ENCODE measurements around the gene POMGNT2.
A peak's percentile ranks its signal among the peaks of the same experiment; 100 is the strongest.

POMGNT2 gene

DNA sequence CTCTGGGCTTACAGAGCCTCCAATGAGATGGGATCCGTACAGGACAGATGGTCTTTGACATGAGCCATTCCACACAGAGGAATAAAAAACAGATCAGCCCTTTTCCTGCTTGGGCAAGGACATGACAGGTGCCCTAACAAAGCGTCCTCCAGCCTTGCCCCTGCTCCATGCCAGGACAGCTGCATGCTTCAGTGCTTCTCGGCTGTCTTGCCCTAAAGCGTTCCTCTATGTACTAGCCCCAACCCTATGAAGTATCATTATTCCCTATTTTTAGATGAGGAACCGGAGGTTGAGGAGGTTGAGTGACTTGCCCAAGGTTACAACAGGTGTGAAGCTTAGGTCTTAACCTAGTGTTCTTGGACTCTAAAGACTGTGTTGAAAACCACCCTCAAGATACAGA is 10.5 kb downstream of the POMGNT2 start:
- in situ Hi-C loops (cut with HindIII; ENCODE audit: low pct_unique_long_range_greater_than_20kb, low sequenced_read_pairs): no loop called here
- TF ChIP-seq JUND (IDR thresholded peaks at IDR 0.05; ENCODE audit: low read depth): no peak
- no peak for DNase-seq (ENCODE audit: low read depth in 1 of 2, low spot score in 1 of 2)

DNA sequence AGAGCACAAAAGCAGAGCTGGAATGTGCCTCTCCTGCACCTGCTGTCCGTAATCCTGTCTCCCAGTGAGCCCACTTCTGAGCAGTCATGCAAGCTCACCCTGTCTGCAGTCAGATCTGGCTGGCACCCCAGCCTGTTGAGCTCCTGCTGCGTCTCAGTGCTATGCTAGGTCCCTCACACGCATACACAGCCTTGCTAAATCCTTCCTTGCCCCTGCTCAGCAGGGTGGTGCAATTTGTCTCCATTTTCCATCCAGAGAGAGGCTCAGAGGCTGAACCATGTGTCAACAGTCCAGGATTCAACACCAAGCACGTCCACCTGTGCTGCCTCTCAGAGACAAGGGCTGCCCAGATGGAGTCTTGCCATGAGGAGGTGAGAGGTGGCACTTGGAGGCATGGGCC is 11.0 kb downstream of the POMGNT2 start:
- DNase-seq (ENCODE audit: low read depth in 1 of 2, low spot score in 1 of 2): no peak
- no peak for TF ChIP-seq JUND (IDR thresholded peaks at IDR 0.05; ENCODE audit: low read depth)
- in situ Hi-C loops (cut with HindIII; ENCODE audit: low pct_unique_long_range_greater_than_20kb, low sequenced_read_pairs): no loop called here

DNA sequence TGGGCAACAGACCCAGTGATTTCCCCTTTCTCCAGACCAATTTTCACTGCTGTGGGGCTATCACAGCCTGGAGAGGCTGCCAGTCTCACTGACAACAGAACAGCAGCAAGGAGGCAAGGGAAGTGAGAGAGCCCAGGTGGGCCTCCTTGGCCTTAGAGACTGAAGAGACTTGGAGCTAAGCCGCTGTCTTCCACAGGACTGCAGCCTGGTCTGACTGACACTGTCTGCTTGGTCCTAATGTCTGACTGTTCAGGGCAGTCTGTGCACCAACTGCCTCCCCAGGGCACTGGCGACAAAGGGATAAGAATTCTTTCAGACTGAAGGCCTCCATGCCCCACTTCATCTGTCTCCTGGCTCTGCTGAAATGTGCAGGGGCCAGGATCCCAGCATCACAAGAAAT is 11.5 kb downstream of the POMGNT2 start:
- in situ Hi-C loops (cut with HindIII; ENCODE audit: low pct_unique_long_range_greater_than_20kb, low sequenced_read_pairs): no loop called here
- no peak for DNase-seq (ENCODE audit: low read depth in 1 of 2, low spot score in 1 of 2)
- TF ChIP-seq JUND (IDR thresholded peaks at IDR 0.05; ENCODE audit: low read depth): no peak

DNA sequence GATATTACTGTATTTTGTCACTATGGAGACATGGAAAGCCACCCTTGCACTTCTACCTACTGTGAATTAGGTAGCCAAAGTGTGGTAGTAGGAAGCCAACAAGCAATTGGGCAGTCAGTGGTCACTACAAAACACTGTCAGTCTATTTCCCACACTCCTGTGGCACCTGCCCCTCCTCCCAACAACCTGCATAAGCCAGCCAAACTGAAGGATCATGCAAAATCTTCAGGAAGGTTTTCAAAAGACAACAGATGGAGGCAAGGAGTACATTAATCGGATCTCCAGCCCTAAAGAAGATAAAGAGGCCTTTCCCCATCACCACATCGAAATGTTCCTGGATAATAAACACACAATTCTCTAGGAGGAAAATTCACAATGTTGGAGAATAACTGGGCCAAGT is 11.9 kb downstream of the POMGNT2 start:
- TF ChIP-seq JUND (IDR thresholded peaks at IDR 0.05; ENCODE audit: low read depth): no peak
- no peak for DNase-seq (ENCODE audit: low read depth in 1 of 2, low spot score in 1 of 2)
- in situ Hi-C loops (cut with HindIII; ENCODE audit: low pct_unique_long_range_greater_than_20kb, low sequenced_read_pairs): no loop called here

- DNase-seq (ENCODE audit: low read depth in 1 of 2, low spot score in 1 of 2): no peak
- in situ Hi-C loops (cut with HindIII; ENCODE audit: low pct_unique_long_range_greater_than_20kb, low sequenced_read_pairs): no loop called here
- TF ChIP-seq JUND (IDR thresholded peaks at IDR 0.05; ENCODE audit: low read depth): no peak
Measured at GRCh38 chr3:43093006-43093405, 12.9 kb downstream of the POMGNT2 start.

GRCh38 chr3:43091481-43091880 is 14.4 kb downstream of the POMGNT2 start:
- no peak for DNase-seq (ENCODE audit: low read depth in 1 of 2, low spot score in 1 of 2)
- in situ Hi-C loops (cut with HindIII; ENCODE audit: low pct_unique_long_range_greater_than_20kb, low sequenced_read_pairs): no loop called here
- no peak for TF ChIP-seq JUND (IDR thresholded peaks at IDR 0.05; ENCODE audit: low read depth)

- in situ Hi-C loops (cut with HindIII; ENCODE audit: low pct_unique_long_range_greater_than_20kb, low sequenced_read_pairs): no loop called here
- TF ChIP-seq JUND (IDR thresholded peaks at IDR 0.05; ENCODE audit: low read depth): no peak
- DNase-seq (ENCODE audit: low read depth in 1 of 2, low spot score in 1 of 2): no peak
Measured at GRCh38 chr3:43090238-43090637, 15.6 kb downstream of the POMGNT2 start.

DNA sequence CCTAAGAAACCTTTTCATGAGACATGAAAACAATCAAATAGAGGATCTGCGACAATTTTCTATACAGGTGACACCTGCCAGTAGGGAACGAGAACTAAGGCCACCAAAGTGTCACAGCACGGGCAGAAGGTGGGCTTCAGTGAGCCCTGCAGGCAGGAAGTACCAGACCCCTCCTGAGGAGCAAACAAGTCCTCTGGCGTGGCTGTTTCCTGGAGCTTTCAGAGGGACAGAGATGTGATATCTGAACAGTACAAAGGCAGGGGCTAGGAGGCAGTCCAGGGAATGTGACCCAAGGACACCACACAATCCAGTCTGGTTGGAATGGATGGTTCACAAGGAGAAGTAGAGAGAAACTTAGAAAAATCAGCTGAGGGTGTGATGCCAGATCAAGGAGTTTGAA is 16.8 kb downstream of the POMGNT2 start:
- TF ChIP-seq JUND (IDR thresholded peaks at IDR 0.05; ENCODE audit: low read depth): no peak
- DNase-seq (ENCODE audit: low read depth in 1 of 2, low spot score in 1 of 2): no peak
- in situ Hi-C loops (cut with HindIII; ENCODE audit: low pct_unique_long_range_greater_than_20kb, low sequenced_read_pairs): no loop called here

- peak; percentile 38 to 71 for DNase-seq (ENCODE audit: low read depth in 1 of 2, low spot score in 1 of 2)
- TF ChIP-seq JUND (IDR thresholded peaks at IDR 0.05; ENCODE audit: low read depth): no peak
- in situ Hi-C loops (cut with HindIII; ENCODE audit: low pct_unique_long_range_greater_than_20kb, low sequenced_read_pairs): no loop called here
Measured at GRCh38 chr3:43087249-43087776, 18.6 kb downstream of the POMGNT2 start.

DNA sequence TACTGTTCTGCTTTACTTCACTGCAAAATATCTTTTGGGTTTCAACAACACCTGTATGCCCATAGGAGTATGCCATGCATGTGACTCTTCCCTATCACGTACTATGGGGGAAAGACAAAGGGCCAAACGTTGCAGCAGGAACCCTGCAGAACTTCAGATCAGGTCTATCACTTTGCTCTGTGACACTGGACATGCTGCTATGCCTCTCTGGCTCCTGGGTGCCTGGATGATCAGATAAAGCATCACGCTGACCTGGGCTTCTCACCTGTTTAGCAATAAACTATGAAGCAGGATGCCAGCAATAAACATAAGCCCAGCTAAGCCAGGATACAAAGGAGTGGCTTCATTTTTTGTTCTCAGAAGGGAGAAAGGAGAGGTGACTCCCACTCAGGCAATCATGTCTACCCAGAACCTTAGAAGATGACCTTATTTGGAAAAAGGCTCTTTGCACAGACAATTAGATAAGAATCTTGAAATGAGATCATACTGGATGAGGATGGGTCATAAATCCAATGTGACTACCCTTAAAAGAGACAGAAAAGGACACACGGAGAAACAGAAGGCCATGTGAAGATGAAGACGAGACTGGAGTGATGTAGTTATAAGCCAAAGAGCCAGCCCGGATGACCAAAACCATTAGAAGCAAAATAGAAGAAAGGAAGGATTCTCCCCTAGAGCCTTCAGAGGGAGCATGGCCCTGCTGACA is 19.3 kb downstream of the POMGNT2 start:
- no peak for TF ChIP-seq JUND (IDR thresholded peaks at IDR 0.05; ENCODE audit: low read depth)
- in situ Hi-C loops (cut with HindIII; ENCODE audit: low pct_unique_long_range_greater_than_20kb, low sequenced_read_pairs): no loop called here
- DNase-seq (ENCODE audit: low read depth in 1 of 2, low spot score in 1 of 2): no peak

DNA sequence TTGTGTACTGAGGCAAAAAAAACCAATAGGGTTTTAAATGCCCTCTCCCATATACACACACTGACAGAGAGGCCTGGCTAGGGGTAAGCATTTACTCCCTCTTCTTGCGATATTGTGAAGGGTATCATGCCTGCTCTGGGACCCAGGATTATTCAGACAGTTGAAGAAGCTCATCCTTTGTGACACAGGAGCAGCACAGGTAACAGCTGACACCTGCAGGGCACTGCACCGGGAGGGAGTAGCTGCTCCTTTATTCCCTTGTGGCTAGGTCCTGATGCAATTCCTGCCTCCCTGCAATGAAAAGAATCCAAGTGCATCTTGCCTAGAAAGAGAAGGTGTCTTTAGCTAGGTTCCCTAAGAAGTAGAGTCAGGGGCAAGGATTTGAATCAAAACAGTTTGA is 23.4 kb downstream of the POMGNT2 start:
- in situ Hi-C loops (cut with HindIII; ENCODE audit: low pct_unique_long_range_greater_than_20kb, low sequenced_read_pairs): no loop called here
- DNase-seq (ENCODE audit: low read depth in 1 of 2, low spot score in 1 of 2): no peak
- no peak for TF ChIP-seq JUND (IDR thresholded peaks at IDR 0.05; ENCODE audit: low read depth)

- TF ChIP-seq JUND (IDR thresholded peaks at IDR 0.05; ENCODE audit: low read depth): no peak
- in situ Hi-C loops (cut with HindIII; ENCODE audit: low pct_unique_long_range_greater_than_20kb, low sequenced_read_pairs): no loop called here
- DNase-seq (ENCODE audit: low read depth in 1 of 2, low spot score in 1 of 2): no peak
Measured at GRCh38 chr3:43081796-43082195, 24.1 kb downstream of the POMGNT2 start.

DNA sequence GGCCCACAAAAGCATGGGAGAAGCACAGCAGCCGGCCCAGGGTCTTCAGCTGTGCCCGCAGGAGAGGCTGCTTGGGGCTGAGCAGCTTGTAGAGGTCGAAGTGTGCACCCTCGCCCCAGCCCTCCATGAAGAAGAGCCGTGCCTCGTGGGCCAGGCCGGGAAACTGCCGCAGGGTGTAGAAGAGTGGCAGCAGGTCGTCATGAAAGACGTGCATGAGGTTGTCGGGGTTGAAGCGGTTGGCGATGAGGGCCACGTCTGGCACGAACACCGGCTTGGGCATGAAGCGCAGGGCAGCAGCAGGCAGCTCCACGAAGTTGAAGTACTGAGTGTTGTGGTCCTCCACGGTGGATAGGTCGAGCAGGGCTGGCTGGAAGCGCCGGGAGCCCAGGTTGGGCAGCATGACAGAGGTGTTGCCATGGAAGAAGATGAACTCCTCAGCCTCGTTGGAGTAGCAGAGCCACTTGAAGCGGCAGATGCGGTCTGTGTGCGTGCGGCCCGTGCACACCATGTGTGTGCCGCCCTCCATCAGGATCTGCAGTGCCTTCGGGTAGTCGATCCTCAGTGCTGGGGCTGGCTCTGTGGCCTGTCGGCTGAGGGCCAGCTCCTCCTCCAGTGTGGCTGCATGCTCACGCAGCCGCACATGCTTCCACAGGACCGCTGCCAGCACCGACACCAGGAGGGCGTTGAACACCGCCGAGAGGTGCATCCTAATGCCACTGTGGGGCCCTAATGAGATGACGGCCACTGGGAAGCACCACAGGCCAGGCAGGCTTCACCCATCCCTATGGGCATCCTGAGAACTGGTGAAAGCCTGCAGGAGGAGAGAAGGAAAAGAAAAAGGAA is 24.9 kb downstream of the POMGNT2 start:
- in situ Hi-C loops (cut with HindIII; ENCODE audit: low pct_unique_long_range_greater_than_20kb, low sequenced_read_pairs): no loop called here
- no peak for DNase-seq (ENCODE audit: low read depth in 1 of 2, low spot score in 1 of 2)
- TF ChIP-seq JUND (IDR thresholded peaks at IDR 0.05; ENCODE audit: low read depth): no peak

All from T47D (cell line).